Epithelial cell of esophagus (primary cell): ENCODE data around the gene NOL4L.

Source experiments
- DNase-seq: peaks from one replicate; pipeline ENCODE4 v3.0.0; 2010; ENCODE audit warnings: low read depth
- H3K4me3 ChIP-seq: 2 replicates; pipeline ENCODE4 v1.5.1; 2011; ENCODE audit warnings: mild to moderate bottlenecking, low read length, control low read depth
- CTCF ChIP-seq: IDR thresholded peaks from 2 replicates; pipeline ENCODE4 v1.5.1; 2011; ENCODE audit warnings: low read depth, mild to moderate bottlenecking, low read length, control low read depth, inconsistent platforms; ENCODE audit not compliant: insufficient read depth; ENCODE audit errors: missing control alignments

The NOL4L gene

GRCh38 chr20:32463642-32464400, 121.3 kb downstream of the NOL4L start:
- DNase-seq = no peak
- no peak for TF ChIP-seq CTCF
- no peak overlapping the region for H3K4me3 ChIP-seq

GRCh38 chr20:32462900-32463641, 122.1 kb downstream of the NOL4L start:
- DNase-seq = no peak
- no peak for TF ChIP-seq CTCF
- no peak overlapping the region for H3K4me3 ChIP-seq

- no peak overlapping the region for H3K4me3 ChIP-seq
- no peak for DNase-seq
- no peak for TF ChIP-seq CTCF
Measured at GRCh38 chr20:32461836-32462600, 123.1 kb downstream of the NOL4L start.

GRCh38 chr20:32460683-32461320, 124.3 kb downstream of the NOL4L start:
- H3K4me3 ChIP-seq = no peak overlapping the region
- DNase-seq = no peak
- TF ChIP-seq CTCF = no peak

GRCh38 chr20:32460231-32460630, 124.9 kb downstream of the NOL4L start:
- no peak for DNase-seq
- H3K4me3 ChIP-seq = no peak overlapping the region
- TF ChIP-seq CTCF = no peak

- H3K4me3 ChIP-seq = no peak overlapping the region
- no peak for TF ChIP-seq CTCF
- no peak for DNase-seq
Measured at GRCh38 chr20:32458837-32459220, 126.3 kb downstream of the NOL4L start.
